ENCODE data around the gene ARPC2. TPM values are rescaled to one million over a fixed set of nuclear protein-coding genes. Genes with fewer than 3 reads are reported as not detected.
A peak's percentile ranks its signal among the peaks of the same experiment; 100 is the strongest.

The ARPC2 gene
- total RNA-seq, 1 donor from 2014 or later = 357 TPM

- ATAC-seq = peak; percentile 38
- DNase-seq = no peak
- no peak for TF ChIP-seq CTCF (IDR thresholded peaks at IDR 0.05)
Observed at GRCh38 chr2:218291318-218292047, 74.5 kb downstream of the ARPC2 start.

GRCh38 chr2:218292048-218293014 lies 75.3 kb downstream of the ARPC2 start, which contains the start of gene TMBIM1:
Gene TMBIM1, minus strand, starts transcription at chr2:218292503. Its CDS starts 10,362 bp downstream, at chr2:218282141.
- peak; percentile 81 for TF ChIP-seq CTCF (IDR thresholded peaks at IDR 0.05)
- H3K36me3 ChIP-seq = no peaks in the 10 kb centered on the region
- peak within 1 kb of the TSS; percentile 98 for H3K27ac ChIP-seq
- peak; percentile 93 for DNase-seq
- intact Hi-C loops (cut with DNase I) = loop anchor here (10.0 kb wide), 1 partner anchor 102 kb away; the partner anchor contains the start of gene CTDSP1
- no peaks in the 10 kb centered on the region for H3K27me3 ChIP-seq
- peak; percentile 93 for ATAC-seq
- H3K4me1 ChIP-seq = peaks cover 72% of the 10 kb centered on the region
- peak within 1 kb of the TSS; percentile 89 for H3K4me3 ChIP-seq
- no peaks in the 10 kb centered on the region for H3K9me3 ChIP-seq

More at GRCh38 chr2:218291318-218292047, 74.5 kb downstream of the ARPC2 start:
- Histone ChIP-seq H3K27ac (peak overlapping the region; percentile 98), H3K4me3 (peak overlapping the region; percentile 89), H3K4me1 (peaks cover 79% of the 10 kb centered on the region), H3K36me3 (no peaks in the 10 kb centered on the region), H3K27me3 (no peaks in the 10 kb centered on the region), H3K9me3 (no peaks in the 10 kb centered on the region)
- intact Hi-C loops (cut with DNase I) = loop anchor here (10.0 kb wide), 1 partner anchor 103 kb away; the partner anchor contains the start of gene CTDSP1

GRCh38 chr2:218293715-218294429 lies 76.9 kb downstream of the ARPC2 start:
- intact Hi-C loops (cut with DNase I) = loop anchor here (10.0 kb wide), 1 partner anchor 101 kb away; the partner anchor contains the start of gene CTDSP1
- H3K36me3 ChIP-seq = no peaks in the 10 kb centered on the region
- H3K4me1 ChIP-seq = peaks cover 56% of the 10 kb centered on the region
- H3K27ac ChIP-seq = peak overlapping the region; percentile 74
- no peak for DNase-seq
- TF ChIP-seq CTCF (IDR thresholded peaks at IDR 0.05) = no peak
- no peak for ATAC-seq
- H3K9me3 ChIP-seq = no peaks in the 10 kb centered on the region
- H3K4me3 ChIP-seq = no peak overlapping the region
- H3K27me3 ChIP-seq = no peaks in the 10 kb centered on the region

GRCh38 chr2:218294430-218295022 lies 77.5 kb downstream of the ARPC2 start:
- intact Hi-C loops (cut with DNase I) = loop anchor here (10.0 kb wide), 1 partner anchor 100 kb away; the partner anchor contains the start of gene CTDSP1
- no peak overlapping the region for H3K4me3 ChIP-seq

More at GRCh38 chr2:218294430-218295022, 77.5 kb downstream of the ARPC2 start:
- H3K9me3 ChIP-seq = no peaks in the 10 kb centered on the region
- H3K36me3 ChIP-seq = no peaks in the 10 kb centered on the region
- ATAC-seq = no peak
- no peak for TF ChIP-seq CTCF (IDR thresholded peaks at IDR 0.05)
- DNase-seq = no peak
- H3K4me1 ChIP-seq = peaks cover 50% of the 10 kb centered on the region
- peak overlapping the region; percentile 74 for H3K27ac ChIP-seq
- H3K27me3 ChIP-seq = no peaks in the 10 kb centered on the region
